ENCODE measurements around the gene ENG.

The ENG gene

GRCh38 chr9:127873886-127874285 is 19.4 kb upstream of the ENG start:
- H3K27me3 ChIP-seq (ENCODE audit: low read length) = no peaks in the 10 kb centered on the region
- no peaks in the 10 kb centered on the region for H3F3A ChIP-seq (ENCODE audit: insufficient read depth)
- H3K4me2 ChIP-seq (ENCODE audit: low read depth, low read length, poor library complexity, severe bottlenecking) = no peak overlapping the region
- H3K36me3 ChIP-seq (ENCODE audit: low read length) = no peaks in the 10 kb centered on the region
- no peaks in the 10 kb centered on the region for H3K9me2 ChIP-seq (replicated peaks; ENCODE audit: insufficient read depth, low read length)
- no peaks in the 10 kb centered on the region for H3K9me3 ChIP-seq (ENCODE audit: insufficient read depth, low read length)
- no peaks in the 10 kb centered on the region for H4K20me1 ChIP-seq (ENCODE audit: low read depth, low read length)
- TF ChIP-seq EZH2phosphoT487 (conservative IDR thresholded peaks at IDR 0.05; ENCODE audit: low read length) (no peak), CTCF (IDR thresholded peaks at IDR 0.05; ENCODE audit: insufficient read depth, low read length, poor library complexity, severe bottlenecking) (no peak)
- H3K4me3 ChIP-seq (ENCODE audit: insufficient read depth, low read length, poor library complexity, severe bottlenecking) = no peak overlapping the region
- no peak overlapping the region for H3K9ac ChIP-seq (ENCODE audit: low read length)
- H3K79me2 ChIP-seq (ENCODE audit: insufficient read depth, low read length) = no peaks in the 10 kb centered on the region
- H3K27ac ChIP-seq (ENCODE audit: low read depth, low read length) = no peak overlapping the region
- no peak overlapping the region for H2AFZ ChIP-seq (ENCODE audit: low read depth, low read length, severe bottlenecking)

- no peak overlapping the region for H3K4me2 ChIP-seq (ENCODE audit: low read depth, low read length, poor library complexity, severe bottlenecking)
- no peak overlapping the region for H3K9ac ChIP-seq (ENCODE audit: low read length)
- H3K27ac ChIP-seq (ENCODE audit: low read depth, low read length) = no peak overlapping the region
These were observed 18.8 kb upstream of the ENG start for GRCh38 chr9:127873223-127873691.

GRCh38 chr9:127872369-127873222 is 18.1 kb upstream of the ENG start:
- no peak overlapping the region for H3K27ac ChIP-seq (ENCODE audit: low read depth, low read length)
- no peaks in the 10 kb centered on the region for H4K20me1 ChIP-seq (ENCODE audit: low read depth, low read length)
- no peaks in the 10 kb centered on the region for H3K9me2 ChIP-seq (replicated peaks; ENCODE audit: insufficient read depth, low read length)
- TF ChIP-seq CTCF (IDR thresholded peaks at IDR 0.05; ENCODE audit: insufficient read depth, low read length, poor library complexity, severe bottlenecking) = no peak
- no peak for TF ChIP-seq EZH2phosphoT487 (conservative IDR thresholded peaks at IDR 0.05; ENCODE audit: low read length)
- no peaks in the 10 kb centered on the region for H3K9me3 ChIP-seq (ENCODE audit: insufficient read depth, low read length)
- no peak overlapping the region for H2AFZ ChIP-seq (ENCODE audit: low read depth, low read length, severe bottlenecking)
- no peak overlapping the region for H3K4me2 ChIP-seq (ENCODE audit: low read depth, low read length, poor library complexity, severe bottlenecking)
- H3K9ac ChIP-seq (ENCODE audit: low read length) = no peak overlapping the region
- no peaks in the 10 kb centered on the region for H3K36me3 ChIP-seq (ENCODE audit: low read length)
- no peaks in the 10 kb centered on the region for H3F3A ChIP-seq (ENCODE audit: insufficient read depth)
- H3K4me3 ChIP-seq (ENCODE audit: insufficient read depth, low read length, poor library complexity, severe bottlenecking) = no peak overlapping the region
- no peaks in the 10 kb centered on the region for H3K79me2 ChIP-seq (ENCODE audit: insufficient read depth, low read length)
- H3K27me3 ChIP-seq (ENCODE audit: low read length) = no peaks in the 10 kb centered on the region

More at GRCh38 chr9:127873223-127873691, 18.8 kb upstream of the ENG start:
- no peaks in the 10 kb centered on the region for H4K20me1 ChIP-seq (ENCODE audit: low read depth, low read length)
- no peaks in the 10 kb centered on the region for H3K9me2 ChIP-seq (replicated peaks; ENCODE audit: insufficient read depth, low read length)
- no peak for TF ChIP-seq EZH2phosphoT487 (conservative IDR thresholded peaks at IDR 0.05; ENCODE audit: low read length)
- TF ChIP-seq CTCF (IDR thresholded peaks at IDR 0.05; ENCODE audit: insufficient read depth, low read length, poor library complexity, severe bottlenecking) = no peak
- H3K79me2 ChIP-seq (ENCODE audit: insufficient read depth, low read length) = no peaks in the 10 kb centered on the region
- H3K36me3 ChIP-seq (ENCODE audit: low read length) = no peaks in the 10 kb centered on the region
- H3K9me3 ChIP-seq (ENCODE audit: insufficient read depth, low read length) = no peaks in the 10 kb centered on the region
- H3K27me3 ChIP-seq (ENCODE audit: low read length) = no peaks in the 10 kb centered on the region
- no peak overlapping the region for H3K4me3 ChIP-seq (ENCODE audit: insufficient read depth, low read length, poor library complexity, severe bottlenecking)
- no peak overlapping the region for H2AFZ ChIP-seq (ENCODE audit: low read depth, low read length, severe bottlenecking)
- no peaks in the 10 kb centered on the region for H3F3A ChIP-seq (ENCODE audit: insufficient read depth)

Measured in SU-DHL-6 (cell line).